Uterus (tissue), 2 donors: ENCODE results near the gene SPR.

Experiments
- POLR2A ChIP-seq, 2 donors: fragments of 450-650 bp; IDR thresholded peaks; one replicate each; pipeline ENCODE4 v1.6.1; 2016; ENCODE audit warnings: antibody characterized with exemption in 2 of 2, mild to moderate bottlenecking in 1 of 2, moderate library complexity in 1 of 2
- TF ChIP-seq, protein P1 (sequence below), 4 experiments: fragments of 200-600 bp in 2 of 4; fragments of 450-650 bp in 2 of 4; sonication (generic) in 2 of 4; IDR thresholded peaks; one replicate each; pipeline ENCODE4 v1.5.1; 2016 to 2019; ENCODE audit warnings: antibody characterized with exemption in 4 of 4, mild to moderate bottlenecking in 2 of 4, moderate library complexity in 1 of 4

DNA sequence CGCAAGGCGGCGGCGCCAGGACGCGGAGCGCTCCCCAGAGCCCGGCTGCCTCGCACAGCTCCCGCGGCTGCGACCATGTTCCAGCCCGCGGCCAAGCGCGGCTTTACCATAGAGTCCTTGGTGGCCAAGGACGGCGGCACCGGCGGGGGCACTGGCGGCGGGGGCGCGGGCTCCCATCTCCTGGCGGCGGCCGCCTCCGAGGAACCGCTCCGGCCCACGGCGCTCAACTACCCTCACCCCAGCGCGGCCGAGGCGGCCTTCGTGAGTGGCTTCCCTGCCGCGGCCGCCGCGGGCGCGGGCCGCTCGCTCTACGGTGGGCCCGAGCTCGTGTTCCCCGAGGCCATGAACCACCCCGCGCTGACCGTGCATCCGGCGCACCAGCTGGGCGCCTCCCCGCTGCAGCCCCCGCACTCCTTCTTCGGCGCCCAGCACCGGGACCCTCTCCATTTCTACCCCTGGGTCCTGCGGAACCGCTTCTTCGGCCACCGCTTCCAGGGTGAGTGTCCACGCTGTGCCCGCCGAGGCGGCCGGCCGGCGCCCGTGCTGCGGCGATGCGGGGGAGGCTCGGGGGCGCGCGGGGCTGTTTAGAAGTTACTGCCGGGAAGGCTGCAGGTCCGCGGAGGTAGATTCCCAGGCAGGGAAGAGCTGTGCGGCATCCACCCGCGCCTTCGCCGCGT lies 30.8 kb downstream of the SPR start:
- TF ChIP-seq, protein P1, sequence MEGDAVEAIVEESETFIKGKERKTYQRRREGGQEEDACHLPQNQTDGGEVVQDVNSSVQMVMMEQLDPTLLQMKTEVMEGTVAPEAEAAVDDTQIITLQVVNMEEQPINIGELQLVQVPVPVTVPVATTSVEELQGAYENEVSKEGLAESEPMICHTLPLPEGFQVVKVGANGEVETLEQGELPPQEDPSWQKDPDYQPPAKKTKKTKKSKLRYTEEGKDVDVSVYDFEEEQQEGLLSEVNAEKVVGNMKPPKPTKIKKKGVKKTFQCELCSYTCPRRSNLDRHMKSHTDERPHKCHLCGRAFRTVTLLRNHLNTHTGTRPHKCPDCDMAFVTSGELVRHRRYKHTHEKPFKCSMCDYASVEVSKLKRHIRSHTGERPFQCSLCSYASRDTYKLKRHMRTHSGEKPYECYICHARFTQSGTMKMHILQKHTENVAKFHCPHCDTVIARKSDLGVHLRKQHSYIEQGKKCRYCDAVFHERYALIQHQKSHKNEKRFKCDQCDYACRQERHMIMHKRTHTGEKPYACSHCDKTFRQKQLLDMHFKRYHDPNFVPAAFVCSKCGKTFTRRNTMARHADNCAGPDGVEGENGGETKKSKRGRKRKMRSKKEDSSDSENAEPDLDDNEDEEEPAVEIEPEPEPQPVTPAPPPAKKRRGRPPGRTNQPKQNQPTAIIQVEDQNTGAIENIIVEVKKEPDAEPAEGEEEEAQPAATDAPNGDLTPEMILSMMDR (IDR thresholded peaks at IDR 0.05) = no peak
- TF ChIP-seq POLR2A (IDR thresholded peaks at IDR 0.05) = no peak
